GM12878 (cell line): Measurements from ENCODE around the gene KIAA1328. TPM values are rescaled to one million over a fixed set of nuclear protein-coding genes. Genes with fewer than 3 reads are reported as not detected.

ENCODE experiments used
- ATAC-seq: fragments of 200-7000 bp; cut with Tn5 transposase; 3 replicates; pipeline ENCODE4 v1.9.1; 2020; ENCODE audit warnings: mild to moderate bottlenecking, moderate library complexity
- BruUV-seq: library from RNA; stranded (reverse); fragments of 400-500 nt; replicated peaks from 2 replicates; lab custom pipeline; 2021; lab: Mats Ljungman, UMichigan
- CTCF ChIA-PET: fragments of 300-600 bp; sonication (Branson Sonifier 250); formaldehyde crosslinking; extraction: SDS; loops from one replicate; lab custom pipeline; 2021; ENCODE audit warnings: inconsistent platforms; lab: Yijun Ruan, JAX
- POLR2A ChIA-PET: fragments of 350-600 bp; formaldehyde crosslinking; extraction: SDS; loops from one replicate; lab custom pipeline; 2021; ENCODE audit warnings: inconsistent platforms; lab: Charles Lee
- RAD21 ChIA-PET: fragments of 300-600 bp; sonication (Branson Sonifier 250); formaldehyde crosslinking; loops from one replicate; lab custom pipeline; 2023; ENCODE audit warnings: antibody characterized with exemption; ENCODE audit not compliant: unreplicated experiment; lab: Charles Lee
- SMC1A ChIA-PET: fragments of 300-600 bp; sonication (Branson Sonifier 250); formaldehyde crosslinking; loops from one replicate; lab custom pipeline; 2023; ENCODE audit not compliant: unreplicated experiment, uncharacterized antibody; lab: Charles Lee
- DNase-seq: peaks from one replicate; pipeline ENCODE4 v3.0.0-alpha.2; 2011; ENCODE audit warnings: low read depth, low spot score
- FAIRE-seq: peaks from 3 replicates; lab custom pipeline; 2011; peaks lifted over from hg19 to GRCh38; lab: Jason Lieb, UNC
- H2AFZ ChIP-seq: 2 replicates; pipeline ENCODE4 v1.6.0; 2011; ENCODE audit warnings: low read depth, low read length, control low read depth; ENCODE audit not compliant: control insufficient read depth
- H3K27ac ChIP-seq: 2 replicates; pipeline ENCODE4 v1.5.1; 2011; ENCODE audit warnings: control low read depth; ENCODE audit not compliant: control insufficient read depth, insufficient read depth
- H3K27me3 ChIP-seq, 2 experiments: replicated peaks in 1 of 2; 2 replicates each; pipeline versions ENCODE4 v1.6.0 to v1.6.1; 2011; ENCODE audit warnings: low read length in 1 of 2; ENCODE audit not compliant: control insufficient read depth in 2 of 2, insufficient read depth in 2 of 2
- H3K36me3 ChIP-seq, 2 experiments: 2 replicates each; pipeline ENCODE4 v1.5.1; 2011; ENCODE audit warnings: low read length in 1 of 2; ENCODE audit not compliant: control insufficient read depth in 2 of 2, insufficient read depth in 2 of 2
- H3K4me1 ChIP-seq: 2 replicates; pipeline ENCODE4 v1.6.1; 2011; ENCODE audit warnings: mild to moderate bottlenecking, low read length, moderate library complexity, mixed read lengths; ENCODE audit not compliant: control insufficient read depth, insufficient read depth
- H3K4me2 ChIP-seq: 2 replicates; pipeline ENCODE4 v1.6.0; 2011; ENCODE audit warnings: control low read depth; ENCODE audit not compliant: control insufficient read depth, insufficient read depth
- H3K4me3 ChIP-seq: fragments of 200-600 bp; sonication (generic); 2 replicates; pipeline ENCODE4 v1.5.1; 2016
- H3K79me2 ChIP-seq: 2 replicates; pipeline ENCODE4 v1.6.0; 2011; ENCODE audit warnings: low read length; ENCODE audit not compliant: control insufficient read depth, insufficient read depth
- H3K9ac ChIP-seq: 2 replicates; pipeline ENCODE4 v1.8.0; 2011; ENCODE audit warnings: low read length, control low read depth, mixed read lengths; ENCODE audit not compliant: control insufficient read depth, insufficient read depth
- H3K9me3 ChIP-seq: replicated peaks from 3 replicates; pipeline ENCODE4 v1.5.1; 2011; ENCODE audit warnings: mild to moderate bottlenecking, low read length; ENCODE audit not compliant: control insufficient read depth, insufficient read depth
- H4K20me1 ChIP-seq: 2 replicates; pipeline ENCODE4 v1.6.0; 2011; ENCODE audit not compliant: control insufficient read depth, insufficient read depth
- ATF2 ChIP-seq: IDR thresholded peaks from 2 replicates; pipeline ENCODE4 v1.6.1; 2012; ENCODE audit warnings: low read length, inconsistent platforms
- CBFB ChIP-seq: IDR thresholded peaks from 2 replicates; pipeline ENCODE4 v1.6.1; 2016; ENCODE audit warnings: antibody characterized with exemption, low read depth
- CHD1 ChIP-seq: IDR thresholded peaks from 2 replicates; pipeline ENCODE4 v1.6.1; 2012; ENCODE audit warnings: low read depth, low read length, improper control_type of control experiment
- CHD2 ChIP-seq: IDR thresholded peaks from 2 replicates; pipeline ENCODE4 v1.6.1; 2011; ENCODE audit warnings: low read depth, low read length, improper control_type of control experiment, borderline replicate concordance
- ESRRA ChIP-seq: IDR thresholded peaks from 2 replicates; pipeline ENCODE4 v1.6.1; 2012; ENCODE audit warnings: mild to moderate bottlenecking, low read length, improper control_type of control experiment
- HDAC2 ChIP-seq: fragments of 200-600 bp; sonication (generic); IDR thresholded peaks from 2 replicates; pipeline ENCODE4 v1.6.1; 2017
- IKZF2 ChIP-seq, 2 experiments: fragments of 450-650 bp; IDR thresholded peaks; 2 replicates each; pipeline ENCODE4 v1.6.1; 2017; ENCODE audit warnings: mild to moderate bottlenecking in 2 of 2, moderate library complexity in 2 of 2
- KAT2A ChIP-seq: conservative IDR thresholded peaks from 2 replicates; pipeline ENCODE4 v1.6.1; 2011; ENCODE audit warnings: low read depth, low read length; ENCODE audit not compliant: control insufficient read depth
- MEF2A ChIP-seq: IDR thresholded peaks from 2 replicates; pipeline ENCODE4 v1.6.1; 2011; ENCODE audit warnings: low read depth, mild to moderate bottlenecking, low read length, moderate library complexity; ENCODE audit not compliant: insufficient read depth
- NR2C1 ChIP-seq: fragments of 450-650 bp; IDR thresholded peaks from 2 replicates; pipeline ENCODE4 v1.6.1; 2017; ENCODE audit warnings: antibody characterized with exemption, mild to moderate bottlenecking, moderate library complexity
- POLR2A ChIP-seq: IDR thresholded peaks from 2 replicates; pipeline ENCODE4 v1.6.1; 2011; ENCODE audit warnings: low read depth, mild to moderate bottlenecking, low read length
- SIN3A ChIP-seq: IDR thresholded peaks from 2 replicates; pipeline ENCODE4 v1.6.1; 2012; ENCODE audit warnings: low read depth, low read length, improper control_type of control experiment
- SKIL ChIP-seq: fragments of 450-650 bp; IDR thresholded peaks from 2 replicates; pipeline ENCODE4 v1.6.1; 2017; ENCODE audit warnings: mild to moderate bottlenecking, low read depth, inconsistent platforms; ENCODE audit not compliant: poor library complexity, severe bottlenecking
- SMAD5 ChIP-seq: IDR thresholded peaks from 2 replicates; pipeline ENCODE4 v1.6.1; 2016; ENCODE audit warnings: antibody characterized with exemption, low read depth
- SREBF1 ChIP-seq: IDR thresholded peaks from 2 replicates; pipeline ENCODE4 v1.6.1; 2012; ENCODE audit warnings: mild to moderate bottlenecking, low read length
- TCF7 ChIP-seq: IDR thresholded peaks from 2 replicates; pipeline ENCODE4 v1.6.1; 2014; ENCODE audit warnings: antibody characterized with exemption, borderline replicate concordance
- in situ Hi-C: fragments of 300-500 bp; cut with MboI; formaldehyde crosslinking; loops from 9 replicates; pipeline ENCODE4 v1.14.3; 2018; ENCODE audit warnings: mixed read lengths
- intact Hi-C: fragments of 100-400 bp; cut with micrococcal nuclease; formaldehyde crosslinking; loops from one replicate; pipeline ENCODE4 v1.14.2; 2022; ENCODE audit not compliant: unreplicated experiment
- polyA plus RNA-seq, 11 experiments: library from polyadenylated mRNA; depleted of rRNA in 4 of 11; unstranded in 6 of 11; stranded (reverse) in 5 of 11; fragments of >200 nt; fragmentation: Nextera tagmentation in 4 of 11; fragmentation: Illumina TruSeq in 1 of 11; extraction: Ambion mirVana in 4 of 11; extraction: Trizol in 1 of 11; gene quantifications; 1 replicate in 1 of 11; 2 replicates in 10 of 11; pipeline versions ENCODE4 v1.2.1 to v1.2.3, GENCODE V29; 2011 to 2016; ENCODE audit warnings: inconsistent platforms in 2 of 11, missing spikeins in 2 of 11, low read depth in 1 of 11
- total RNA-seq, 4 experiments: library from RNA; depleted of rRNA in 3 of 4; stranded (reverse); fragments of >200 nt in 3 of 4; fragmentation: Illumina TruSeq in 1 of 4; extraction: Trizol in 1 of 4; gene quantifications; 2 replicates each; pipeline versions ENCODE4 v1.2.1 to v1.2.3, GENCODE V29; 2013 to 2021

KIAA1328 gene
- total and polyA plus RNA-seq, 10 of the 15 experiments (the other 5 are each of a cell fraction or from before 2014, with no cell fraction given) = 3.1 to 7.1 (median 4.6) TPM

GRCh38 chr18:37176621-37176934, 347.7 kb downstream of the KIAA1328 start:
- ChIA-PET SMC1A (no interaction called here), POLR2A (no interaction called here)

GRCh38 chr18:37179384-37179783, 350.5 kb downstream of the KIAA1328 start:
- Histone ChIP-seq H3K36me3 (no peaks in the 10 kb centered on the region), H4K20me1 (no peaks in the 10 kb centered on the region), H3K9me3 (no peaks in the 10 kb centered on the region), H2AFZ (no peak overlapping the region), H3K27ac (no peak overlapping the region), H3K4me1 (no peaks in the 10 kb centered on the region), H3K4me2 (no peak overlapping the region), H3K4me3 (no peak overlapping the region), H3K9ac (no peak overlapping the region), H3K79me2 (no peaks in the 10 kb centered on the region), H3K27me3 (no peaks in the 10 kb centered on the region)
- no TSS peak for BruUV-seq
- ChIA-PET POLR2A (no interaction called here), SMC1A (interaction anchor here (0.9 kb wide), 2 partner anchors 9 to 33 kb away, joined by 3 read pairs; no protein-coding TSS in a partner anchor), RAD21 (no interaction called here), CTCF (no interaction called here)
- no peak for TF ChIP-seq NR2C1
- no peak for TF ChIP-seq HDAC2
- TF ChIP-seq SMAD5 = no peak
- TF ChIP-seq CHD2 = no peak
- no peak for TF ChIP-seq SIN3A
- TF ChIP-seq KAT2A = no peak
- TF ChIP-seq CHD1 = no peak
- TF ChIP-seq SKIL = no peak
- no peak for TF ChIP-seq SREBF1
- TF ChIP-seq CBFB = no peak
- no peak for TF ChIP-seq IKZF2 (IDR thresholded peaks at IDR 0.05)
- no peak for TF ChIP-seq ESRRA
- TF ChIP-seq POLR2A = no peak
- no peak for TF ChIP-seq ATF2
- TF ChIP-seq TCF7 = no peak
- no peak for FAIRE-seq
- no peak for ATAC-seq
- DNase-seq = no peak
- in situ Hi-C loops = no loop called here
- intact Hi-C loops = no loop called here

More at GRCh38 chr18:37176621-37176934, 347.7 kb downstream of the KIAA1328 start:
- intact Hi-C loops = no loop called here
- DNase-seq = no peak
- no peaks in the 10 kb centered on the region for H4K20me1 ChIP-seq
- H3K27me3 ChIP-seq = no peaks in the 10 kb centered on the region
- H2AFZ ChIP-seq = no peak overlapping the region
- H3K27ac ChIP-seq = no peak overlapping the region
- CTCF ChIA-PET = no interaction called here
- no peak for FAIRE-seq
- RAD21 ChIA-PET = no interaction called here
- no peak overlapping the region for H3K4me3 ChIP-seq
- no peaks in the 10 kb centered on the region for H3K4me1 ChIP-seq
- no peak for ATAC-seq
- H3K36me3 ChIP-seq = no peaks in the 10 kb centered on the region
- no peaks in the 10 kb centered on the region for H3K79me2 ChIP-seq
- no peak overlapping the region for H3K9ac ChIP-seq
- no peak for TF ChIP-seq MEF2A
- BruUV-seq = no TSS peak
- in situ Hi-C loops = no loop called here
- no peaks in the 10 kb centered on the region for H3K9me3 ChIP-seq
- H3K4me2 ChIP-seq = no peak overlapping the region
